Stimulated activated CD8-positive, alpha-beta memory T cell treated with anti-CD3 and anti-CD28 coated beads, Interleukin-7, amount 100 ng/mL, for 4 hours (primary cell): ENCODE results near the gene HIVEP2.

Source experiments
- DNase-seq, 2 donors: peaks; one replicate each; pipeline ENCODE4 v3.0.0-alpha.2; 2020; ENCODE audit warnings: low read depth in 2 of 2

The HIVEP2 gene

DNA sequence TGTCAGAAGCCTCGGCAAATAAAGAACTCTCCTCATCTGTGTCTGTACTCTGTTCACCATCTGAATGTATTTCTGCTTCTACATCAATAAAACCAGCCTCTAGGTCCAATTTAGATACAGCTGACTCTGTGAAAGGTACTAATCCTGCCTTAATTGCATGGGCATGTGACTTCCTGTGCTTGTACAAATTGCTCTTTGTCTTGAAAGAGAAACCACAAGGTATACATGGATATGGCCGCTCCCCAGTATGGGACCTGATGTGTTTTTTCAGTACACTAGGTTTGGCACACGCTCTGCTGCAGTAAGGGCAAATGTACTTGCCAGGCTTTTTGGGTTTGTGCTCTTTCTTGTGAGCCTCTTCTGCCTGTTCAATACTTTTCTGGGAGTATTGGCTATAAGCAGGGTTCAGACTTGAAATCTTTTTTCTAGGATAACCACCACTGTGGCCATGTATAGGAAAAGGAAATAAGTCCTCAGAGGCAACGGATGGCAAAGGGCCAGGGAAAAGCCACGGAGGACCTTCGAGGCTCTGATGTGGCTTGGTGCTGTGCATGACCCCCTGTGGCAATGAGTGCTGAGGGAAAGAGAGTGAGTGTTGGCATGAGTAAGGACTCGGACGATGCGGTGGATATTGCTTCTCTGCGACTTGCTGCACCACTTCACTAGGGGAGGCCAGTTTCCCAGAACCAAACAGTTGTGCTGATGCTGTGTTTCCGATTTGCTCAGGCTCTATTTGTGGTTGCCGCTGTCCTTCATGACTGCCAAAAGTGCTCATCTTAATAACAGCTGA lies 170.9 kb downstream of the HIVEP2 start:
- no peak for DNase-seq

DNA sequence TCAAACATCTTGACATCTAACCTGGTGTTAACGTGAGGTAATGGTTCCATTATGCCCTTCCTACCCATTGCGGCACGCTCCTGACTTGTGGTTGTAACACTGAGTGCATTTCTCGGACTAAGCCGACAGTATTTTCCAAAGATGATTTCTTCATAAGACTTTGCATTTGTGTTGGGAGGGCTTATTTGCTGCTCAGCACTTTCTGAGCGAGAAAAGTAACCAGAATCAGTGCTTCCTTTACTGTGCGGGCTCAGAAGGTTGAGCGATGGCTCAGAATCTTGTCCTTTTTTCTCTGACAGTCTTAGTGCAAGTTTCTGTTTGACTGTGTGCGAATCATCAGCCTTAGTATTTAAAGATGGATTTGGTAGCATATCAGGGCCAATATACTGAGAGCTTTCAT lies 171.7 kb downstream of the HIVEP2 start:
- DNase-seq: no peak

DNA sequence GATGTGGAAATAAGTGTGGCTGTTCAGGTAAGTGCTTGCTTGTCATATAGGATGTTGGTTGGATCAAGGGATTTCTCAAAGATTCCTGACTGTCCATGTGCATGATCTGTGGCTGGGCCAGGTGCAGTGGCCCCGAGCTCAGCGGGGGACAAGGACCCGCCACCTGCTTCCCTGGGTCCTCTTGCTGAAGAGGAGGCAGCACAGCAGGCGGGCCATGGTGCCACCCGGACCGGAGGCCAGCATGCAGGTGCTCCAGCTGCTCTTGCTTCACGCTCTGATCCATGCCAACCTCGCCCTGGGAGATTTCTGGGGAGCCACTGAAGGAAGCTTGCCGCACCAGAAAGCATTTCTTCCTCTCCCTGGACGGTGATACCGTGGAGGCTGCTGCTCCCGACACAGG lies 173.8 kb downstream of the HIVEP2 start:
- no peak for DNase-seq

DNA sequence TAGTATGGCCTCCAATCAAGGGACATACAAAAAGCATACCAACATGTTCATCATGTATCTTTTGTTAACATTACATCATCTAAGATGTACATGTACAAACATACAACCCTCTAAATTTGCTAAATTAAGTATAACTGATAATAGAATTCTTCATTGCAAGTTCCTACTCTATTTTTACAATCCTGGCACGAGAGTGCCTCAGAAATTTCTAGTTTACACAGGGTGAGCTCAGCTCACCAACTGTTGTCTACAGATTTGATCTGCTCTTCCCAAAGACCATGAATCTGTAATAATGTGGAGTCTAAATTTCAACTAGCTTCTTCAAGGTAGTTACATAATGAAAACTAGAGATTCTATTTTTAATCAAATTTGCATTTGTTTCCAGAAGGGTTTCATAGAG lies 179.7 kb downstream of the HIVEP2 start:
- DNase-seq: no peak

DNA sequence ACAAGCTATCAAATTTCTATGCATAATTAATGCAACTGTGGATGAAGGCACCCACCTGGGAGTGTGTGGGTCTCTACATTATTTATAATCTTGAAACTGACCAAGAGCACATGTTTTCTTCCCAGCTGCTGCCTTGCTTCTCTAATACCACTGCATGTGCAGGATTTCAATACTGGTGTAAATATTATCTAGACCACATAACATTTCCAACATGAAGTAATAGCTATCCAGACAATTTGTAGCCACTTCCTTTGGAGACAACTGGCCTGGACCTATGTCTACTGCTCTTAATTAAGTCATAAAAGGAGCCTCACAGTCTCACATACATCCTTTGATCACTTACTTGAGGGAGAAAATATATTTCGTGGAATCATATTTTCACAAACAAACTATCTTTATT lies 180.7 kb downstream of the HIVEP2 start:
- no peak for DNase-seq

DNA sequence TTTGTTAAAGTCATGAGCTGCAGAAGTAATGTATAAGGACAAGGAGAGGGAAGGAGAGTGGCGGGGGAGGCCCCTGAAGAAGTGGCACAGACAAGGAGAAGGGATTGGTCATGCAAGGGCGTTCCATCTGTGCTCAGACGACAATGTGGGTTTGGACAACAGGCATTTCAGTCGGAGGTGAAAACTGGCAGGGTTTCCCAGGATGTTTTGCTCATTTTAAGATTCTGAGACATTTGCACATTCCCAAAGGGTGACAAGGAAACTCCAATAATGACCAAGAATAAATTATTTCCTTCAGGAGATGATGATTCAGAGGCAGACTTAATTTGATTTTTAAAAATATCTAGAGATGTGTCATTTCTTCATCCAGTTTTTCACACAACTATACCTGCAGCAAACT lies 181.8 kb downstream of the HIVEP2 start:
- no peak for DNase-seq

DNA sequence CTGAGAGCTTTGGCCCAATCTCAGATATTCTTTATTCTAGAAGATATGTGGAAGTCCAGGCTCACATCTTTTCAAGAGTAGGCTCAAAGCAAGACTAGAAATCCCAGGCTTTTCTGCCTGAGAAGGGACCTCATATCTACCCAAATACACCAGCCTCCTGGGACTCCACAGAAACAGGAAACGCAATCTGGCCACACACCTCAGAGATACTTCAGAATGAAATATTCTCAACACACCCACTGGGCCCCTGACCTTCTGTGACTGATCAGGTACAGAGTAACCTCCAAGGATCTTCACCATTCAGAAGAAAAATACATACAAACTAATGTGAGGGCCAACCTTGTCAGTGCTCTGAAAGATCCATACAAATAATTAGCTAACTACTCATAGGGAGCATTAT lies 183.2 kb downstream of the HIVEP2 start:
- no peak for DNase-seq

DNA sequence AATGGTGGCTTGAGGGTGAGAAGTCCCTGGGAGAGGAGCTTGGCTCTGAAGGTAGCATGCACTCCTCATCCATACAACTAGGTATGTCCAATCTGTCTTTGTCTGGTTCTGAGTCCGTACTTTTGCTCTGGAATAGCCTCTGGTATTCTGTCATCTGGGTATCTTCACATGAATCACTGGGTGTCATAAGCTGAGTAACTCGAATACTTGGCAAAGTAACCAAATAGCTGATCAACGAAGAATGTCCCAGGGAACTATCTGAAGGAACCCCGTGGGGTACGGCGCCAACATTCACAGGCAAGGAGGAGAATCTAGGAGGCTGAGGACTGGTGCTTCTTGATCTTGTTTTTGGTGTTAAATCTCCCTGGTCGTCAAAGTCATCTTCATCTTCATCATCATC lies 184.8 kb downstream of the HIVEP2 start:
- DNase-seq: no peak

DNA sequence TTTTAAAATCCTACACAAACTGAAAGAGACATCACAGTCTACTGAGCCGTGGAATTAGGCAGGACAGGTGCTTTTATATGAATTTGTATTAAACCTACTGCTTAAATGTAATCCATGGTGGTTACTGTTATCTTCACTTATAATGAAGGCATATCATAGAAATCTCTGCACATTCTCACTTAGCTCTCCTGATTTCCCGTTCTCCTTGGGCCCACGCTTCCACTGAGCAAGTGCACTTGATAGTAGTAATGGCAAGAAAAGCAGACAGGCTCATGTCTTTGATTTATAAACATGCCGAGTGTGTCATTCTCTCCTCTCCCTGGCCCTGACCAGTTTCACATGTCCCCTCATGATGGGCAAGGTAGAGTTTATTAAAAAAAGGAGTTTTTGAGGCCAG lies 186.3 kb downstream of the HIVEP2 start:
- DNase-seq: no peak

DNA sequence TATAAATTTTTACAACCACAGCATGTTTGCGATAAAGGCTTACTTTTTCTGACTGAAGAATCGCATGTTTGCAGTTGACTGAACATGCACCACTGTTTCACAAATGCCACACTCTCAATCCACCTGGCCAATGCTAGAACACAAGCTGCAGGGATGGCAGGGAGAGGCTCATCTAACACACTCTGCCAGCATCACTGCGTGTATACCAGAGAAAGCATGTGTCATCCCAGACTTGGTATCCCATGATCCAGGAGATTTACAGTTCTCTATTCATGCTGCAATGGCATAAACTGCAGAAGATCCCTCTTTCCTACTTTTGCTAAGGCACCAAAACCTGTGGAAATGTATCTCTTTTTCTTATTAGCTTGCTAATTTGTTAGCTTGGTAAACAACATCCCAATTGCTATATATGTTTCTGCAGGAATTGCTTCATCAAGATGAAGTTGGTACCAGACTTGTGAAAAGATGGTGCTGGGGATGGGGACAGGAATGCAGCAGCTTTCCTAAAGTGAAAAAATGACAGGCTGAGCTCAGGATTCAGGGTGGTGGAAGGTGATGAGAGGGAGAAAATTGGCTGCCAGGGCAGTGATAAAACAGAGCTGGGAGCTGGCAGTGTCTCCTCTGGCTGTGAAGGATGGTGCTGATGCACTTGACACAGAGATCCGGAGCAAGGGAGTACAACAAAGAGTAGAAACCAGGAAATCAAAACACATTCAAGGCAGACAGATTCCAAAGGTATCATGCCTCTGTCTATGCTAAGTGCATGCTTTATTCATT lies 186.9 kb downstream of the HIVEP2 start:
- DNase-seq: no peak

DNA sequence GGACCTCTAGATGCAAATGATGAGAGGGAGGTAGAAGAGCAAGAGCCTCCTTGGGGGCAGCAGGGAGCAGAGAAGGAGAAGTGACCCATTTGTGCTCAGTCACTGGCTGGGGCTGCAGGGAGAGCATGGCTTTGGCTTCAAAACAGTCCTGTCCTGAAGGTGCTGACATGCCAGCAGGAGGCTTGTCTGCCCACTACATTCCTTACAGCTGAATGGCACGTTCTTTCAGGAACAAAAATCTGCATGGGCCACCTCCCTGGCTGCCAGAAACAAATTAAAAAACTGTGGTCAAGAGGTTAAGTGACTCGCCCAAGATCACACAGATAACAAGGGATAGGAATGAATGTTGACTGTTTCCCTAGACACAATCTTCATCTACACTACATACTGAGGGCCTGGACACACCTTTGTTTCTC lies 188.8 kb downstream of the HIVEP2 start:
- no peak for DNase-seq

DNA sequence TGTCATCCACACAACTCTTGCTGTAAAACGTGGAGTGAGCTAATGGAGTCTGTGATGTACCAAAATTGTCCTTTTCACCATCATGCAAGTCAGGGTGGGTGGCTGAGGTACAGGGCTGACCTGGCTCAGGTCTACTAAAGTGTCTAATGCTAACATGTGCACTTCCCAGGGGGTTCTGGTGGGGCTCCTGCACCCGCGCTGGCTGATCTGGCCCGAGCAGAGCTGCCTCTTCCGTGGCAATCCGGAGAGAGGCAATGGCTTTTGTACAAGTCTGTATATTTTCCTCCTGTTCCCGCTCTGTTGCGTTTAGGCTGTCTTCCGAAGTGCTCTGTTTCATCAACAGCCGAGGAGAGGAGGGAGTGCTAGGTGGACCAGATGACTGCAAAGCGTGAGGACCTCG lies 191.8 kb downstream of the HIVEP2 start:
- DNase-seq: no peak

DNA sequence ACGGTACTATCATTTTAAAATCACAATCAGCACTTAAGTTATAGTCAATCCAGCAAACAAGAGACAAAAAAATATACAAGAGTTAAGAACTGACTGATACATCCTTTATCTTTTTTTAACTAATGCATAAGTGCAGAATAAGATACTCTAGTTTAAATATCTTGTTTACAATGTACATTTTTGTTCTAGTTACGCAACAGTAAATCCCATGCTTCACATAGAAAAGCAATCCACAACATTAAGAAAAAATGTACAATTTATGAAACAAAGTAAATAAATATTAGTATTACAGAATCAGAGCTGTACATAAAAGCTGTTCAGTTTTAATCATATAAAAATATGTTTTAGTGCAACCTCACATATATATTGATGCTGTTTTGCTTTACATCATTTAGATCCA lies 192.6 kb downstream of the HIVEP2 start:
- DNase-seq: no peak

DNA sequence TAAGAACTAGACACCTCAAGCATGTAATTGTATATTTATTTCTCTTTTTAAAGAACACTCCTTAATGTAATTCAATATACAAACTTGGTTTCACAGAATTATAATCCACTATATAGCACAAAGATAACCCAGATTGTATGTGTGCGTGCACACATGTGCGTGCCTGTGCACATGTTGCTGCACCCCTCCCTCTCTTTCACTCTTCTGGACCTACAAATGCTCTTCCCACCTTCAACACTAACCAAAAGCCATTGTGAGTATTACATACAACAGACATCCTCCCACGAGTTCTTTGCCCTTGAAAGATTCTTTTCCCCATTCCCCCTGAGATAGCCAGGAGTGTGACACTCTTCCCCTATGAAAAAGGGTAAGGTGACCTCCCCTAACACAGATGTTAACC lies 193.5 kb downstream of the HIVEP2 start:
- no peak for DNase-seq

DNA sequence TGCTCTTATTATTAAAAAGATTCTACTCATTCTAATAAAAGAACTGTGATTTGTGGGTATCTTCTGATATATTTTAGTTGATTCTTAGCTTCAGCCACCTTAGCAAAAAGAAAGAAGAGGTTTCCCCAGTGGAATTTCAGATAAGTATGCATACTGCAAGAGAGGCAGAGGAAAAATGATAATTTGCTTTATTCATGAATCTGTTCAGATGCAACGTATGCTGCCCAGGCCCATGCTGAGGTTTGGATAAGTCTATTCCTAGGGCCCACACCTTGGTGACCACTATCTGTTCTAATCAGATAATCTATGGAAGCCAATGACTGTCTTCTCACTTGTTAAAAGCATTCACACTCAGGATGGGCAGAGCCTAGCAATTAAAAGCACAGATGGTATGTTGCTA lies 194.0 kb downstream of the HIVEP2 start:
- DNase-seq: no peak

DNA sequence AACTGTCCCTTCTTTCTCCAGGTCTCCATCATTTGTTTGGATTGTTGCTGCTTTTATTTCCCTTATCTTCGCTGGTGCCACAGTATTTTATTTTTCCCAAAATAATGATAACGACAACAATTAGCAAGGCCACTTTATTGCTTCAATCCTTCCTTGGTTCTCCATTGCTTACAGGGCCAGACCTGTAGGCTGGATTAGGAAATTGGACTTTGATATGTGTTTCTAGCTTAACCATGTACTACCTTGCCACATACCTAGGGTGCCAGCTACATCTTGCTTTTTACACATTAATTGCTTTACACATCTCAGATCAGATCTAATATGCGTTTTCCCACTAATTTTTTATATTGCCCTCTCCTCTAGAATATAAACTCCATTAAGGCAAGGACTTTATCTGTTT lies 195.4 kb downstream of the HIVEP2 start:
- DNase-seq: no peak

DNA sequence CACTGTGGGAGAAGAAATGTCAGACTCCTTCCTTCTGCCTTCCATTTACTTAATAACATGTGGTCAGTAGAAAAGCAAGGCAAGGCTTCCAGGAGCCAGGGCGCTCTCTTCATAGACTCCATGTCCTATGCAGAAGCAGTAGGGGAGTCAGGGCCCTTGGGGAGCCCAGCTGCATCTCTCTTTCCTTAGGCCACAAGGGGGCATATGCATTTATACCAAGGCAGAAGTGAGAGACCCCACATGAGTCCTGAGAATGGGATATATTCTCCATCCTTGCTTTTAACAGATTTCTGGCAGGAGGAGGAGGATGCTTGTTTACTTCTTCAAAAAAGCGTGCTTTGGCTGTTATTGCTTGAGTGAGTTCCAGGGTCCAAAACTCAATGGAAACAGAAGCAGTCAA lies 198.5 kb downstream of the HIVEP2 start:
- DNase-seq: peak; percentile 5 to 16

DNA sequence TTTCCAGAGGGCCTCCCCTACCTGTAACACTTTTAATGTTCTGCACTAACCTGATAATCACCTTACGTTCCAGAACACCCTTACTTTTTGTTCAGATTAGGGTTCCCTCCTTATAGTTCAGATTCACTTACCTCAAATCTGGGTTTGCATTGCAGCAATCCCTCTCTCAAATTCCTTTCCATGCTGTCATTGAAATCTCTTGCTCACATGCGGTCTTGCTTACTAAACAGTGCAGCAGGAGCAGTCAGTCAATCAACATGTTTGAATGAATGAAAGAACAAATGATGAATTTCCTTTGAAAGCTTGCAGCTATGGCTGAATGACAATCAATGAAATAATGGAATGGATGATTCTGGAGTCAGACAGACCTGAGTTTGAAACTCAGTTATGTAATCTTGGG lies 200.1 kb downstream of the HIVEP2 start:
- no peak for DNase-seq

DNA sequence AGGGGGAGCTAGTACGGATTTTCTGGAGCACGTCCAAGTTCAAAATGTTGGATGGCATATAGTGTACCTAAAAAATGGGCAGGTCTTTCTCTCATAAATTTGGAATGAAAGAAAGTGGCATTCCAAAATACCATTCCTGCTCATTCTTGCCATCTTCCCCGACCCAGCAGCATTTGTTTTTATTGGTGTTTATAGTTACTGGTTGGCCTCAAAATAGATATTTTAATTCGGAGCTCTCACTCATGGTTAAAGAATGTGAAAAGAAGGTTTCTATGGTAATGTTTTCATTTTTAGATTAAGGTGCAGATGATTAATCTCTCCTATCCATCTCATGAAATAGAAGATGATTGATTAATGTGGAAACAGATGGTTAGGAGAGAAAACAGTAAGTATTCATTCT lies 204.5 kb downstream of the HIVEP2 start:
- DNase-seq: no peak

DNA sequence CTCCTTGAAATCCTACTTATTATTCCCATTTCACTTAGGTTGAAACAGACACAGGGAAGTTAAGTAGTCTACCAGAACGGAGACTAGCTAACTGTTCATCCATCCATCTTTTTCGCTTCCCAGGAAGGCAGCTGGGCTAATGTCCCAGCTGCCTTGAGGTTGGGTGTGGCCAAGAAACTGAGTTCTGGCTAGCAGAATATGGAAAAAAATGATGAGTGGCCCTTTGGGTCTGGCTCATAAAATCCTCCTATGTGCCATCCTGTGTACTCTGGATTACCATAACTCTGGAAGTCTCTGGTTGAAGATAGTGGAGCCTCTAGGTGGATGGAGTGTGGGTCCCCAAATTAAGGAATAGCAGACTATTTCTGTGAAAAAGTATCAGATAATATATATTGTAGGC lies 206.2 kb downstream of the HIVEP2 start:
- DNase-seq: no peak

DNA sequence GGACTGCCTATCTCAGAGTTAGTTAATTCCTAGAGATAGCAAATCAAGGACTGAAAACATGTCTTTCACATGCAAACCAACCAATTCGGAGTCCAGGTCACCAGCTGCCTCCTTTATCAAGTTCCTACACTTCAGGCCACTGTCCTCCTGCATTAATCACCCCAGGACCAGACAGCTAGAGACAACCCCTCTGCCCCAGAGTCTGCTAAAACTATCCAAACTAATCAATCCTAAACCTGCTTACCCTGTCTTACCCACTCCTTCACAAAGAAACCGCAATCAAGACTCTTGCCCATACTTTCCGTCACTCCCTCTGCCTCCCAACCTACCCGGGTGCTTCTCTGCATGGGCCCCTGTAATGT lies 207.0 kb downstream of the HIVEP2 start:
- DNase-seq: no peak

DNA sequence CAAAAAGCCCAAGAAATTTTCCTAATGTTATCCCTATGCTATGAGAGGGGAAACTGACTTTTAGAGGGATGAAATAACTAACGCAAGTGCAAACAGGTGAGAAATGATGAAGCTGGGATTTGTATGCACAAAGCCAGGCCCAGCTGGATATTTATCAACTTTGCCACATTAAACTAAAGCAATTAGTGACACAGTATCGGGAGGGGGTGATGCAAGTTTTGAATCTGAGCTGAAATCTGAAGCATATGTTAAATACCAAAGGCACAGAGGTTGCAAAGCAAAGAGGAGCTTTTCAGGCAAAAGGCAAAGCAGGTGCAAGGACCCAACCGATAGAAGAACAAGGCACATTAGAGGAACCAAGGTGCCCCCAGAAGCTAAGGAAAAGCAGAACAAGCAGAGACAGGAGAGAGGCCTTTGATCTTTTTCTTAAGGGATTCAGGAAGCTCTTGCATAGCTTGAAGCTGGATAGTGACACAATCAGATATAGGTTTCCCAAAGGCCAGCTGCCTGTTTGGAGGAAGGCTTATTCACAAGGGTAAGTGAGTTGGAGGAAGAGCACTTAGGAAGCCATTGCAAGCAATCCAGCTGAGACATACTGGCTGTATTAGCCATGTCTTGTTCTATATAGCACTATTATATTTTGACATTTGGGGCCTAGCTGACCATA lies 207.5 kb downstream of the HIVEP2 start:
- no peak for DNase-seq

DNA sequence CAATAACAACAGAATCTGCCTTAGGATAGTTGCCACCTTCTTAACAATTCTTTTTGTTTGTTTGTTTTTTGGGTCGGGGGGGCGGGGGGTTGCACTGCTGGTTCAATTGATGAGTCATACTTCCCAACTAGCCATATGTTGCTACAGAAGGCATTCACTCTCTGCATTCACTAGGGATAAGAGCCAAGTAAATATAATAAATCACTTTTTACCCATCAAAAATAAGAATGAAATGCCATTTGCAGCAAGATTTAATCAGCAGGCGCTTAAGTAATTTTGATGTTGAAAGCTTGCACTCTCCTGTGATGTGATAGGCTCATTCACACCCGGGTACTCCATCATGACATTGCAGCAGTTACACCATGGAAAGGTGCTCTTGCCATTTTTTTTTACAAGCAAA lies 209.8 kb downstream of the HIVEP2 start:
- no peak for DNase-seq
